Ovary (tissue), 3 donors: ENCODE results near the gene SORCS2.

Experiments
- CTCF ChIP-seq, 3 donors: fragments of 450-650 bp in 2 of 3; fragments of 200-600 bp in 1 of 3; IDR thresholded peaks; one replicate each; pipeline versions ENCODE4 v1.5.1 to v1.8.0; 2016 to 2022; ENCODE audit warnings: antibody characterized with exemption in 3 of 3, mild to moderate bottlenecking in 1 of 3
- EP300 ChIP-seq: sonication (generic); formaldehyde crosslinking; IDR thresholded peaks from one replicate; pipeline ENCODE4 v1.6.1; 2017; ENCODE audit warnings: antibody characterized with exemption
- POLR2A ChIP-seq: fragments of 450-650 bp; IDR thresholded peaks from one replicate; pipeline ENCODE4 v1.6.1; 2017; ENCODE audit warnings: antibody characterized with exemption, mild to moderate bottlenecking, moderate library complexity
- donor health status: DM: no; HTN: no; CAD: no.

DNA sequence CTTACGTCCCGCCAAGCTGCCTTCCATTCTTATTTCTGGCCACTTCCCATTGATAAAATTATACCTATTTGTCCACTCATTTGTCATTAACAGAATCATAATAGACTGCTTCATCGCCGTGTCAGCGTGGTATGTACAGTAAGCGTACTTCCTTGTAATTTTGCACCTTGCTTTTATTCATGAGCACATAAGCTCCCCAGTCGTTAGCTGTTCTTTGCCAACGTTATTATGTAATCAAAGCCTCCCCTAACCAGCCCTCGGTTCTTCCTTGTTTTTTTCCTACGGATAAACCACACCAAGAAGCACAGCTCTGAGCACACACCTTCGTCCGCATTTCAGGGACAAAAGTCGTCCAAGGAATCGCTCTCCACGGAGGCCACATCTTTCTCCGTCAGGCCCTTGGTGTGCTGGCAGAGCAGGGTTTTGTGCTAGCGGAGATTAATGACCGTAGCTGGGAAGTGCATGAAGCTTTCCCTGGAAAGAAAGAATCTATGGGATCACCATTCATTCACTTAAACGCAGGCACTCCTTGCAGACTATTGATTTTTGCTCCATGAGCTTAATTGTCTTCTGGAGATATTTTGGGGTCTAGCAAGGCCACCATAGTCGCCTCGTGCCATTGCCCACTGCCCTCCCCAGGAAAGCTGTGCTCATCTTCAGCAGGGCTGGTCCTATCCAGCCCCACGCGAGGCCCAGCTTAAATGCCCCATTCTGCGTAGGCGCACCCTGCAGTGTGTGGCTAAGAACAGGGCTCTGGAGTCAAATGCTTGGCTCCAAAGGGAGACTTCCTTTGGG, 443.3 kb downstream of the SORCS2 start:
- TF ChIP-seq CTCF (IDR thresholded peaks at IDR 0.05) (no peak), POLR2A (no peak), EP300 (no peak)
